GM12864 (cell line): ENCODE data around the gene FZD7.

ENCODE experiments used
- DNase-seq: peaks from one replicate; pipeline ENCODE4 v3.0.0-alpha.2; 2011; ENCODE audit warnings: low read depth
- H3K4me3 ChIP-seq: 2 replicates; pipeline ENCODE4 v1.5.1; 2011; ENCODE audit warnings: mild to moderate bottlenecking, low read depth, low read length, control low read depth
- CTCF ChIP-seq: IDR thresholded peaks from 2 replicates; pipeline ENCODE4 v1.5.1; 2011; ENCODE audit warnings: low read depth, mild to moderate bottlenecking, moderate library complexity, low read length, control low read depth, inconsistent platforms; ENCODE audit errors: missing control alignments

Gene FZD7

GRCh38 chr2:202002381-202002780, 31.3 kb upstream of the FZD7 start:
- DNase-seq = no peak
- no peak for TF ChIP-seq CTCF
- no peak overlapping the region for H3K4me3 ChIP-seq

- TF ChIP-seq CTCF = no peak
- no peak overlapping the region for H3K4me3 ChIP-seq
- DNase-seq = peak; percentile 27
Observed at GRCh38 chr2:202005272-202005887, 28.3 kb upstream of the FZD7 start.

- DNase-seq = no peak
- no peak overlapping the region for H3K4me3 ChIP-seq
- TF ChIP-seq CTCF = no peak
Observed at GRCh38 chr2:202006301-202006700, 27.4 kb upstream of the FZD7 start.

GRCh38 chr2:202007015-202007982, 26.4 kb upstream of the FZD7 start:
- DNase-seq = no peak
- TF ChIP-seq CTCF = peak; percentile 20
- no peak overlapping the region for H3K4me3 ChIP-seq

GRCh38 chr2:202007983-202008354, 25.7 kb upstream of the FZD7 start:
- TF ChIP-seq CTCF = no peak
- H3K4me3 ChIP-seq = no peak overlapping the region
- no peak for DNase-seq

DNA sequence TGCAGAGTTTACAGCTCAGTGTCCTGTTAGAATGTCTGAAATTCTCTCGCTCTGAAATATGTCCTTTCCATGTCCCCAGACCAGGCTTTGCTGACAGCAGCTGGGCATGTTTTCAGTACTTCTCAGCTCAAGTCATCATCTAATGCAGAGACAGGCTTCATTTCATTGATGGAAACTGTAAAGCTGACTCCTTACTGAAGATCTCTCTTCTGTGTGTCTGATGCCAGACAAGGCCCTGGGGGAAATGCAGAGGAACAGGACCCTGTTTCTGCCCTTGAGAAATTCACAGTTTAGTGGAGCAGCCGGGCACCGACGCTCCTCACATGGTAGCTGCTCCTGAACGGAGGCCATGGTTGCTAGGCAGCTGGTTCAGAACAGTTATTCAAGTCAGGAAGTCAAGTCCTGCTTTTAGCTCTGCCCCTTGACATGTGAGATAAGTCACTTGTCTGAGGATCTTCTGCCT, 24.6 kb upstream of the FZD7 start:
- DNase-seq = no peak
- TF ChIP-seq CTCF = no peak
- H3K4me3 ChIP-seq = no peak overlapping the region

GRCh38 chr2:202009581-202009980, 24.1 kb upstream of the FZD7 start:
- no peak for DNase-seq
- no peak for TF ChIP-seq CTCF
- H3K4me3 ChIP-seq = no peak overlapping the region
